ENCODE data around the gene BLNK. TPM values are rescaled to one million over a fixed set of nuclear protein-coding genes. Genes with fewer than 3 reads are reported as not detected.

The BLNK gene
- total RNA-seq, 1 donor from 2014 or later, result not detected

GRCh38 chr10:96170230-96170629 lies 101.1 kb downstream of the BLNK start:
- peaks cover 10% of the 10 kb centered on the region for H3K36me3 Mint-ChIP-seq (ENCODE audit: unreplicated experiment)
- peaks cover 48% of the 10 kb centered on the region for H3K9me3 Mint-ChIP-seq (ENCODE audit: unreplicated experiment)
- no peak overlapping the region for H3K4me3 Mint-ChIP-seq (ENCODE audit: unreplicated experiment)
- peaks cover 3% of the 10 kb centered on the region for H3K4me1 Mint-ChIP-seq (ENCODE audit: unreplicated experiment)
- no peak for TF ChIP-seq CTCF (IDR thresholded peaks at IDR 0.05)
- no peak overlapping the region for H3K27ac Mint-ChIP-seq (ENCODE audit: unreplicated experiment)
- DNase-seq (ENCODE audit: extremely low spot score, unreplicated experiment), result no peak
- H3K27me3 Mint-ChIP-seq (ENCODE audit: unreplicated experiment), result no peaks in the 10 kb centered on the region

- no peak for DNase-seq (ENCODE audit: extremely low spot score, unreplicated experiment)
- no peak for TF ChIP-seq CTCF (IDR thresholded peaks at IDR 0.05)
- Mint-ChIP-seq H3K4me1 (ENCODE audit: unreplicated experiment) (peaks cover 3% of the 10 kb centered on the region), H3K36me3 (ENCODE audit: unreplicated experiment) (peaks cover 10% of the 10 kb centered on the region), H3K4me3 (ENCODE audit: unreplicated experiment) (no peak overlapping the region), H3K9me3 (ENCODE audit: unreplicated experiment) (peaks cover 35% of the 10 kb centered on the region), H3K27me3 (ENCODE audit: unreplicated experiment) (no peaks in the 10 kb centered on the region), H3K27ac (ENCODE audit: unreplicated experiment) (no peak overlapping the region)
These were observed 102.8 kb downstream of the BLNK start for GRCh38 chr10:96168546-96168945.

GRCh38 chr10:96165726-96166125 lies 105.6 kb downstream of the BLNK start:
- H3K27me3 Mint-ChIP-seq (ENCODE audit: unreplicated experiment), result no peaks in the 10 kb centered on the region
- H3K4me1 Mint-ChIP-seq (ENCODE audit: unreplicated experiment), result peaks cover 3% of the 10 kb centered on the region
- DNase-seq (ENCODE audit: extremely low spot score, unreplicated experiment), result no peak
- peaks cover 19% of the 10 kb centered on the region for H3K9me3 Mint-ChIP-seq (ENCODE audit: unreplicated experiment)
- TF ChIP-seq CTCF (IDR thresholded peaks at IDR 0.05), result no peak
- H3K27ac Mint-ChIP-seq (ENCODE audit: unreplicated experiment), result no peak overlapping the region
- peaks cover 12% of the 10 kb centered on the region for H3K36me3 Mint-ChIP-seq (ENCODE audit: unreplicated experiment)
- H3K4me3 Mint-ChIP-seq (ENCODE audit: unreplicated experiment), result no peak overlapping the region

GRCh38 chr10:96153070-96153469 lies 118.3 kb downstream of the BLNK start:
- Mint-ChIP-seq H3K27me3 (ENCODE audit: unreplicated experiment) (no peaks in the 10 kb centered on the region), H3K27ac (ENCODE audit: unreplicated experiment) (no peak overlapping the region), H3K36me3 (ENCODE audit: unreplicated experiment) (peaks cover 60% of the 10 kb centered on the region), H3K4me1 (ENCODE audit: unreplicated experiment) (no peaks in the 10 kb centered on the region), H3K4me3 (ENCODE audit: unreplicated experiment) (no peak overlapping the region), H3K9me3 (ENCODE audit: unreplicated experiment) (no peaks in the 10 kb centered on the region)
- no peak for TF ChIP-seq CTCF (IDR thresholded peaks at IDR 0.05)
- no peak for DNase-seq (ENCODE audit: extremely low spot score, unreplicated experiment)

- no peak overlapping the region for H3K4me3 Mint-ChIP-seq (ENCODE audit: unreplicated experiment)
- DNase-seq (ENCODE audit: extremely low spot score, unreplicated experiment), result no peak
- no peaks in the 10 kb centered on the region for H3K9me3 Mint-ChIP-seq (ENCODE audit: unreplicated experiment)
- no peaks in the 10 kb centered on the region for H3K4me1 Mint-ChIP-seq (ENCODE audit: unreplicated experiment)
- H3K27me3 Mint-ChIP-seq (ENCODE audit: unreplicated experiment), result no peaks in the 10 kb centered on the region
- no peak overlapping the region for H3K27ac Mint-ChIP-seq (ENCODE audit: unreplicated experiment)
- H3K36me3 Mint-ChIP-seq (ENCODE audit: unreplicated experiment), result peaks cover 59% of the 10 kb centered on the region
- no peak for TF ChIP-seq CTCF (IDR thresholded peaks at IDR 0.05)
These were observed 118.9 kb downstream of the BLNK start for GRCh38 chr10:96152437-96152836.

Other genes with a start within 250 kb of the BLNK start
- gene CCNJ, start 228.0 kb downstream of the BLNK start, total RNA-seq, result 6.9 and 9.6 TPM in 2 replicates
- gene ZNF518A, start 141.3 kb downstream of the BLNK start, total RNA-seq, result 14.9 and 15.6 TPM in 2 replicates
- not detected in 2 replicates for gene DNTT, start 32.9 kb upstream of the BLNK start, total RNA-seq
- gene OPALIN, start 87.4 kb upstream of the BLNK start, total RNA-seq, result not detected in 2 replicates
- 0.18 TPM in 1 of 2 replicates, not detected in the other for gene TLL2, start 242.4 kb upstream of the BLNK start, total RNA-seq

Measured in osteocyte (in vitro differentiated cells).